ENCODE measurements around the gene JSRP1.

The JSRP1 gene

DNA sequence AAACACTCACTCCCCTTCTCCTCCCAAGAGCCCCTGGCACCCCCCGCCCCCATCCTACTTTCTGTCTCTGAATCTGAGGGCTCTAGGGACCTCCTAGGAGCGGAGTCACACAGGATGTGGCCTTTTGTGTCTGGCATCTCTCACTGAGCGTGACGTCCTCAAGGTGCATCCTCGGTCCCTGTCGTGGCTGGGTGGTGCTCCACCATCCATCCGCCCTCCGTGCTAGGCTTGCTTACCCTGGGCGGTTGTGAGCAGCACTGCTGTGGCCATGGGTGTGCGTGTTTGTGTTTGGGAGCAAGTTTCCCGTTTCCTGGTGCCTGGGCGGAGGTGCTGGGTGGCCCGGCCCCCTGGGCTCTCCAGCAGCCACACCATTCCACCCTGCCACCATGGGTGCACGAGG, 32.3 kb downstream of the JSRP1 start:
- in situ Hi-C loops (cut with HindIII; ENCODE audit: low sequenced_read_pairs) = loop anchor here (10.0 kb wide), 1 partner anchor 229 kb away; no protein-coding TSS in a partner anchor

DNA sequence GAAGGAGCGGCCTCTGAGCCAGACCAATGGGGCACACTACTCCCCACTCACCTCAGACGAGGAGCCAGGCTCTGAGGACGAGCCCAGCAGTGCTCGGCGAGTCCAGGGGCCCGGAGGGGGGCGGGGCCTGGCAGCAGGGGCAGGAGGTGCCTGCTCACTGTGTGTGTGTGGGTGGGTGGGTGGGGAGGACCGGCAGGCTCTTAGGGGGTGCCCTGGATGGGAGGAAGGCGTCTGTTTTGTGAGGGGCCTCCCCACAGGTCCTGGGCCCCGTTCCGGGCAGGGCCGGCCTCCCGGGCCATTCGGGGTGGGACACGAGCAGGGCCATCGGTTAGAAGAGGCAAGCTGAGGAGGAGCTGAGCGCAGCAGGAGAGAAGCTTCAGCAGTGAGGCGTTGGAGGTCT, 32.8 kb downstream of the JSRP1 start:
- in situ Hi-C loops (cut with HindIII; ENCODE audit: low sequenced_read_pairs) = loop anchor here (10.0 kb wide), 1 partner anchor 229 kb away; no protein-coding TSS in a partner anchor

DNA sequence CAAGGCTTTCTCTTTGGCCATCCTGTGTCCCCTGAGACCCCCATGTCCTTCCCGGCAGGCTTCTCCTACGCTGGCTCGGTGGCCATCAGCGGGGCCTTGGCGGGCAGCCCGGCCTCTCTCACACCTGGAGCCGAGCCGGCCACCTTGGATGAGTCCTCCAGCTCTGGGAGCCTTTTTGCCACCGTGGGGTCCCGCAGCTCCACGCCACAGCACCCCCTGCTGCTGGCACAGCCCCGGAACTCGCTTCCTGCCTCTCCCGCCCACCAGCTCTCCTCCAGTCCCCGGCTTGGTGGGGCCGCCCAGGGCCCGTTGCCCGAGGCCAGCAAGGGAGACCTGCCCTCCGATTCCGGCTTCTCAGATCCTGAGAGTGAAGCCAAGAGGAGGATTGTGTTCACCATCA, 34.3 kb downstream of the JSRP1 start:
- in situ Hi-C loops (cut with HindIII; ENCODE audit: low sequenced_read_pairs) = loop anchor here (10.0 kb wide), 1 partner anchor 227 kb away; no protein-coding TSS in a partner anchor

DNA sequence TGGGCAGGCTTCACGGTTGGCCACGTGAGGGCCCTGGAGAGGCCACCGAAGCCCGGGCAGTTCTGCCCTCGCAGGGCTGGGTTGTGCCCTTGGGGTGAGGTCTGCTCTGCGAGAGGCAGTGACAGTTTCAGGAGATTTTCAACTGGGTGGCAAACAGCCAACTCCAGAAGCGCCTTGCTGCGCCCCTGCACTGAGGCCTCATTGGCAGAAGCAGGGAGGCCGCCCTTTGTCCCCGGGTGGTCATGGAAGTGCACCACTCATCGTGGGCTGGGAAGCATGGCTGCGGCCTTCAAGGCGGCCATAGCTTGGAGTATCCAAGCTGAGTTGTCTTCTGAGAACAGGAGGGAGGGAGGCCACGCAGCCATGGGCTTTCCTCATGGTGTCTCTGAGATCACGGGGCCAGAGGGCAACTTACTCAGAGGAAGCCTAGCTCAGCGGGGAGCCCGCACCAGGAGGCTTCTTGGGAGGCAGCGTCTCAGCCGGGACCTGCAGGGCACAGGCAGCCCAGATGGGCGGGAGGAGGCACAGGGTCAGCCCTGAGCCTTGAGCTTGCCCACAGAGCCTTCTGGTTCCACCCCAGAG, 34.9 kb downstream of the JSRP1 start:
- in situ Hi-C loops (cut with HindIII; ENCODE audit: low sequenced_read_pairs) = loop anchor here (10.0 kb wide), 1 partner anchor 227 kb away; no protein-coding TSS in a partner anchor

- in situ Hi-C loops (cut with HindIII; ENCODE audit: low sequenced_read_pairs) = loop anchor here (10.0 kb wide), 1 partner anchor 225 kb away; no protein-coding TSS in a partner anchor
Observed at GRCh38 chr19:2219726-2220125, 36.5 kb downstream of the JSRP1 start.

- in situ Hi-C loops (cut with HindIII; ENCODE audit: low sequenced_read_pairs) = no loop called here
Observed at GRCh38 chr19:2217591-2217990, 38.6 kb downstream of the JSRP1 start.

DNA sequence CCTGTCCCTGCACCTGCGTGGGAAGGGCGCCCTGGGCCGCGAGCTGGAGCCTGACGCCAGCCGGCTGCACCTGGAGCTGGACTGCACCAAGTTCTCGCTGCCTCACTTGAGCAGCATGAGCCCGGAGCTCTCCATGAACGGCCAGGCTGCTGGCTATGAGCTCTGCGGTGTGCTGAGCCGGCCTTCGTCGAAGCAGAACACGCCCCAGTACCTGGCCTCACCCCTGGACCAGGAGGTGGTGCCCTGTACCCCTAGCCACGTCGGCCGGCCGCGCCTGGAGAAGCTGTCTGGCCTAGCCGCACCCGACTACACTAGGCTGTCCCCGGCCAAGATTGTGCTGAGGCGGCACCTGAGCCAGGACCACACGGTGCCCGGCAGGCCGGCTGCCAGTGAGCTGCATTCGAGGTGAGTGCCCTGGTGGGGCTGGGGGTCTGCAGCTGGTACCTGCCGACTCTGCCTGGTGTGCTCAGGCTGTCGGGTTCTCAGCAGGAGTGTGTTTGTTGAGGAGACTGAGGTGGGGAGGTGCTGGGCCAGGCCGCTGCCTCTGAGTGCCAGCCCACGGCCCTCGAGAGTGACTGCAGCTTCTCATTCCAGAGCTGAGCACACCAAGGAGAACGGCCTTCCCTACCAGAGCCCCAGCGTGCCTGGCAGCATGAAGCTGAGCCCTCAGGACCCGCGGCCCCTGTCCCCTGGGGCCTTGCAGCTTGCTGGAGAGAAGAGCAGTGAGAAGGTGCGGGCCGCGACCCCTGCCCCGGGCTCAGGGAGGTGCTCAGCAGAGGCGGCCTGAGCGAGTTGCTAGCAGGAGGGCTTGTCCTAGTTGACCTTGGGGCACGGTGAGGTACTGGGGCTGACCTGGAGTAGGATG, 39.6 kb downstream of the JSRP1 start:
- in situ Hi-C loops (cut with HindIII; ENCODE audit: low sequenced_read_pairs) = no loop called here

DNA sequence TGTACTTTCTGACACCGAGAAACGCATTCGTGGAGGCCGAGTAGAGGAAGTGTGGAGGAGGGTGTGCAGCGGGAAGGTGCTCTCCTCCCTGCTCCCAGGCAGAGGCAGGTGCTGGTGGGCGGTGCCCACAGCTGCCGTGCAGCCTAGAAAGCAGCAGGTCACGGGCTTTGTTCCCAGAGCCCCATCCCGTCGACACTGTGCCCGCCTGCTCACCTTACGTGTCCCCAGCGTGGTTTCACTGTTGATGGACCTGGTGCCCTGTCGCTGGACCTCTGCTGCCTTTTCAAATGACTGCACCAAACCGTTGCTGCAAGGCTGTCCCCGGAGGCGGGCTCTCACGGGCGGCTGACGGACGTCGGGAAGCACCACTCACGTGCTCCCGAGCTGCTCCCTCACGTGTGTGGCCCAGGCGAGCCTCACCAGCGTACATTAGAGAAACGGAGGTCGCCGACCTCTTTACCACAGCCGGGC, 40.9 kb downstream of the JSRP1 start:
- in situ Hi-C loops (cut with HindIII; ENCODE audit: low sequenced_read_pairs) = no loop called here

DNA sequence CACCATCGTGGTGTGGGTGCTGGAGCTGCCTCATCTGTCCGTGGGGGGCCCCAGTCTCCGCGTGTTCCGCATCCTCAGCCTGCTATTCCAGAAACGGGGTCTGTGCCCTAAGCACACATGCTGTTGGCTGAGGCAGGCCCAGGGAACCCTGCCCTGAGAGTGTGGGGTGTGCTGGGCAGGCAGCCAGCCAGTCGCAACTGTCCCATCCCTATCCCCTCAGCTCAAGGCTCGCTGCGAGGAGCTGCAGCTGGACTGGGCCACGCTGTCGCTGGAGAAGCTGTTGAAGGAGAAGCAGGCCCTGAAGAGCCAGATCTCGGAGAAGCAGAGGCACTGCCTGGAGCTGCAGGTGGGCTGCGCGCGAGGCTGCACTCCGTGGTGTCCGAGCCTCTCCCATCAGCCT, 42.0 kb downstream of the JSRP1 start:
- in situ Hi-C loops (cut with HindIII; ENCODE audit: low sequenced_read_pairs) = loop anchor here (5.0 kb wide), 3 partner anchors 42 to 113 kb away; partner anchors contain the start of genes LSM7 and SPPL2B

DNA sequence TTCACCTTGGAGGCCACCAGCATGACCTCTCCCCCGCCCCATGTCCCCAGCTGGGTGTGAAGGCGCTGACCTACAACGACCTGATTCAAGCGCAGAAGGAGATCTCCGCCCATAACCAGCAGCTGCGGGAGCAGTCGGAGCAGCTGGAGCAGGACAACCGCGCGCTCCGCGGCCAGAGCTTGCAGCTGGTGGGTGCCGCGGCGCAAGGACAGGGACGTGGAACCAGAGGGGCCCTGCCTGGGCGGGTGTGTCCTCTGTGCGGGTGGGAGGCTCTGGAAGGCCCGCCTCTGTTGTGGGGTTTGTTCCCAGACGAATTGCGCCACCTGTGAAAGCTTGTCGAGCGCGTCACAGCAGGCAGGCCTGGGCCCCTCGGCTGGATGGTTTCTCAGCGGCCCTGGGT, 42.4 kb downstream of the JSRP1 start:
- in situ Hi-C loops (cut with HindIII; ENCODE audit: low sequenced_read_pairs) = loop anchor here (5.0 kb wide), 3 partner anchors 41 to 114 kb away; partner anchors contain the start of genes LSM7 and SPPL2B

DNA sequence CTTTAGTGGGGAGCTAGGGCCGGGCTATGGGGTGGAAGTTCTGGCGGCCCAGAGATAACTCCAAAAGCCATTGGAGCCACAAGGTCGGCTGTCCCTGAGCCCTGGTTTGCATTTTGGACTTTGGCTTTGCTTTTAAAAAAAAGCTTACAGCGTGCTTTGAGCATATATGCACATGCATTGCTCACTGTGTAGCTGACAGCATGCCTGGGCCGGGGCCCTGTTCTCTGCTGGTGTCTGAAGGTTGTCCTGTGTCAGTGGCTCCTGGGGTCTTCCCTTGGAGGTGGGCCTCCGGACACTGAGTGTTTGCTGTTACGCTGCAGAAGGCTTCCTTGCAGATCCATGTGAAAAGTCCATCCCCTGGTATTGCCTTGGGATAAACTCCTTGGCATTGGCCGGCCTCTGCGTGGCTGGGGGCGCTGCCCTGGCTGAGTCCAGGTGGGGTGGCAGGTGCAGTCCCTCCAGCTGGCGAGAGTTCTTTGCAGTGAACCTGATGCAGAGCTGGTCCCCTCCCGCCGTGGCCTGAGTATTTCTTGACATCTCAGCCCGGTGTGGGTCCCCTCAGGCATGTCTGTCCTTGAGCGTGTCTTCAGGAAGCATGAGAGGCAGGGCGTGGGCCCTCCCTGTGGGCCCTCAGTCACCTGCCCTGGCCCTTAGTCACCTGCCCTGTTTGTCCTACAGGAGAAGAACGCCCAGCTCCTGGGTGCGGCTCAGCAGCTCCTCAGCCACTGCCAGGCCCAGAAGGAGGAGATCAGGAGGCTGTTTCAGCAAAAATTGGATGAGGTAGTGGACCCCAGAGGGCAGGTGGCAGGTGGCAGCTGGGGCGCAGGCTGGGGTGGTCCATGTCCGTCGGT, 43.1 kb downstream of the JSRP1 start:
- in situ Hi-C loops (cut with HindIII; ENCODE audit: low sequenced_read_pairs) = loop anchor here (5.0 kb wide), 3 partner anchors 41 to 114 kb away; partner anchors contain the start of genes LSM7 and SPPL2B

- in situ Hi-C loops (cut with HindIII; ENCODE audit: low sequenced_read_pairs) = loop anchor here (5.0 kb wide), 3 partner anchors 39 to 116 kb away; partner anchors contain the start of genes LSM7 and SPPL2B
Observed at GRCh38 chr19:2210987-2211740, 45.1 kb downstream of the JSRP1 start.

GRCh38 chr19:2210206-2210605, 46.0 kb downstream of the JSRP1 start:
- in situ Hi-C loops (cut with HindIII; ENCODE audit: low sequenced_read_pairs) = loop anchor here (5.0 kb wide), 3 partner anchors 38 to 117 kb away; partner anchors contain the start of genes LSM7 and SPPL2B

DNA sequence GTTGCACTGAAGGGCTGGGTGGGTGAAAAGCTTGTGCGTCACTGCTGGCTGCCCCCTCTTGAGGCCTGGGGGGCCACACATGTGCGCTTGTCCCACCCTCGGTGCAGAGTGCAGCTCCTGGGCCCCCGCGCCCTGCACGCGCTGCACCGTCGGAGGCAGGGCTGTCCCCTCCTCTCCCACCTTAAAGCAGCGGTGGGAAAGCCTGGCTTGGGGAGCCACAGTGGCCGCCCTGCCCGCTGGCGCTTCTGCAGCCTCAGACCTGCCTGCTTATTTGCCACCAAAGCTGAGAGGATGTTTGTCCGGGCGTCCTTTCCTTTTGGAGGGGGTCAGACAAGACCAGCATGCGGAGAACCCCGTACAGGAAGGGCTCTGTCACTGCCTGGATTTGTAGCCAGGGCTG, 46.8 kb downstream of the JSRP1 start:
- in situ Hi-C loops (cut with HindIII; ENCODE audit: low sequenced_read_pairs) = no loop called here

DNA sequence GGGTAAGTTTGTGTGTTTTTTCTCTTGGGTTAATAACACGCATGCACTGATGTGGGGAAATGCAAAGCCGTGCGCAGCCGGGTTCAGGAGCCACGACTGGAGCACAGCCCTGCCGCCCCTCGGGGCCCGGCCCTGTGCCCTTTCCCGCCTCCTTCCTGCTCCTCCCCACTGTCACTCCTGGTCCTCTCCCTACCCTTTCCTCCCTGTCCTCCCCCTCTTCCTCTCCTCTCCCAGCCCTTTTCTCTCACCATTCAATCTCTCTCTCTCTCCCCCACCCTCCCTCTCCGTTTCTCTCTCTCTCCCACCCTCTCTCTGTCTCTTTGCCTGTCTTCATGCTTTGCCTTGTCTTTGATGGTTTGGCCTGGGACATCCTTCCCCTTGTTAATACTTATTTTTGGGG, 47.2 kb downstream of the JSRP1 start:
- in situ Hi-C loops (cut with HindIII; ENCODE audit: low sequenced_read_pairs) = no loop called here

- in situ Hi-C loops (cut with HindIII; ENCODE audit: low sequenced_read_pairs) = no loop called here
Observed at GRCh38 chr19:2207991-2208860, 48.0 kb downstream of the JSRP1 start.

DNA sequence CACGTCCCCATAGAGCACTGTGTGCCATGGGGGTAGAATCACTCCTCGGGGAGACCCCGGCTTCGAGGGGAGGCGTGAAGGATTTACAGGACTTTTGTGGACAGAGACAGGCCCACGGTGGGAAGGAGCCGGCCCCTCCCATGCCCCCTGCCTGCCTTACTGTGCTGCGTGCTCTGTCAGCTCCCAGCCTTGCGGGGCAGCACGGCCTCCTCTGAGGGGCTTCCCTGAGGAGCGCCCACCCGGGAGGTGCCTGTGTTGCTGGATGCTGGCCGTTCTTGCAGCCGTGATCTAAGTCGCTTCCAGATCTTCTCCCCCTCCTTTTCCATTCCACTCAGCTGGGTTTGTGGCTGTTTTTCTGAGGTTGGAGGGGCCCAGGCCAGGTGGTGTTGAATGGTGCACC, 49.2 kb downstream of the JSRP1 start:
- in situ Hi-C loops (cut with HindIII; ENCODE audit: low sequenced_read_pairs) = no loop called here

GRCh38 chr19:2202366-2202765, 53.9 kb downstream of the JSRP1 start:
- in situ Hi-C loops (cut with HindIII; ENCODE audit: low sequenced_read_pairs) = no loop called here

Data from endothelial cell of hepatic sinusoid (primary cell).